ENCODE measurements around the gene MCM8. TPM values are rescaled to one million over a fixed set of nuclear protein-coding genes. Genes with fewer than 3 reads are reported as not detected.

The MCM8 gene
- total RNA-seq, 2 donors from 2014 or later: 3.8 to 5.1 TPM

GRCh38 chr20:5974531-5974930 lies 24.1 kb downstream of the MCM8 start:
- H3K36me3 ChIP-seq: no peaks in the 10 kb centered on the region

GRCh38 chr20:5975778-5976177 lies 25.3 kb downstream of the MCM8 start:
- ATAC-seq (ENCODE audit: insufficient number of reproducible peaks, low FRiP score, low read depth) (no peak), DNase-seq (ENCODE audit: low spot score) (no peak)
- Histone ChIP-seq H3K27me3 (replicated peaks; ENCODE audit: insufficient read depth) (no peaks in the 10 kb centered on the region), H3K27ac (no peak overlapping the region), H3K4me1 (ENCODE audit: control insufficient read depth in 1 of 2, low read depth in 2 of 2) (peaks cover 0 to 9% of the 10 kb centered on the region in 2 donors), H3K36me3 (no peaks in the 10 kb centered on the region), H3K9me3 (no peaks in the 10 kb centered on the region), H3K4me3 (no peak overlapping the region)
- TF ChIP-seq CTCF (IDR thresholded peaks at IDR 0.05): no peak

More at GRCh38 chr20:5974531-5974930, 24.1 kb downstream of the MCM8 start:
- H3K27me3 ChIP-seq (replicated peaks; ENCODE audit: insufficient read depth): no peaks in the 10 kb centered on the region
- H3K4me1 ChIP-seq (ENCODE audit: control insufficient read depth in 1 of 2, low read depth in 2 of 2): peaks cover 0 to 9% of the 10 kb centered on the region in 2 donors
- no peak overlapping the region for H3K4me3 ChIP-seq
- H3K9me3 ChIP-seq: no peaks in the 10 kb centered on the region
- DNase-seq (ENCODE audit: low spot score) (no peak), ATAC-seq (ENCODE audit: insufficient number of reproducible peaks, low FRiP score, low read depth) (no peak)
- no peak overlapping the region for H3K27ac ChIP-seq
- no peak for TF ChIP-seq CTCF (IDR thresholded peaks at IDR 0.05)

GRCh38 chr20:5977223-5977622 lies 26.8 kb downstream of the MCM8 start:
- peaks cover 0 to 9% of the 10 kb centered on the region in 2 donors for H3K4me1 ChIP-seq (ENCODE audit: control insufficient read depth in 1 of 2, low read depth in 2 of 2)
- no peak for ATAC-seq (ENCODE audit: insufficient number of reproducible peaks, low FRiP score, low read depth)
- no peak for TF ChIP-seq CTCF (IDR thresholded peaks at IDR 0.05)

GRCh38 chr20:5977975-5978374 lies 27.5 kb downstream of the MCM8 start:
- Histone ChIP-seq H3K4me3 (no peak overlapping the region), H3K4me1 (ENCODE audit: control insufficient read depth in 1 of 2, low read depth in 2 of 2) (peaks cover 0 to 9% of the 10 kb centered on the region in 2 donors), H3K27me3 (replicated peaks; ENCODE audit: insufficient read depth) (no peaks in the 10 kb centered on the region), H3K9me3 (no peaks in the 10 kb centered on the region), H3K27ac (no peak overlapping the region), H3K36me3 (no peaks in the 10 kb centered on the region)
- ATAC-seq (ENCODE audit: insufficient number of reproducible peaks, low FRiP score, low read depth): no peak
- no peak for DNase-seq (ENCODE audit: low spot score)
- TF ChIP-seq CTCF (IDR thresholded peaks at IDR 0.05): no peak

More at GRCh38 chr20:5977223-5977622, 26.8 kb downstream of the MCM8 start:
- Histone ChIP-seq H3K9me3 (no peaks in the 10 kb centered on the region), H3K36me3 (no peaks in the 10 kb centered on the region), H3K27ac (no peak overlapping the region), H3K4me3 (no peak overlapping the region), H3K27me3 (replicated peaks; ENCODE audit: insufficient read depth) (no peaks in the 10 kb centered on the region)
- DNase-seq (ENCODE audit: low spot score): no peak

- Histone ChIP-seq H3K27ac (no peak overlapping the region), H3K36me3 (no peaks in the 10 kb centered on the region), H3K4me3 (no peak overlapping the region), H3K4me1 (ENCODE audit: control insufficient read depth in 1 of 2, low read depth in 2 of 2) (peaks cover 0 to 9% of the 10 kb centered on the region in 2 donors), H3K27me3 (replicated peaks; ENCODE audit: insufficient read depth) (no peaks in the 10 kb centered on the region), H3K9me3 (no peaks in the 10 kb centered on the region)
- no peak for TF ChIP-seq CTCF (IDR thresholded peaks at IDR 0.05)
- DNase-seq (ENCODE audit: low spot score) (no peak), ATAC-seq (ENCODE audit: insufficient number of reproducible peaks, low FRiP score, low read depth) (no peak)
Observed at GRCh38 chr20:5979801-5980200, 29.3 kb downstream of the MCM8 start.
